Bronchial epithelial cell (primary cell): ENCODE data around the gene CD302. TPM values are rescaled to one million over a fixed set of nuclear protein-coding genes. Genes with fewer than 3 reads are reported as not detected.

ENCODE experiments used
- DNase-seq: peaks from one replicate; pipeline ENCODE4 v3.0.0-alpha.2; 2010; ENCODE audit warnings: low read depth
- FAIRE-seq: peaks from 2 replicates; lab custom pipeline; 2011; peaks lifted over from hg19 to GRCh38; lab: Jason Lieb, UNC
- H3K27me3 ChIP-seq: 2 replicates; pipeline ENCODE4 v1.5.1; 2011; ENCODE audit warnings: low read length; ENCODE audit not compliant: control insufficient read depth, insufficient read depth
- H3K36me3 ChIP-seq: 2 replicates; pipeline ENCODE4 v1.5.1; 2011; ENCODE audit warnings: low read length; ENCODE audit not compliant: control insufficient read depth, insufficient read depth
- H3K4me3 ChIP-seq: 2 replicates; pipeline ENCODE4 v1.5.1; 2011; ENCODE audit warnings: mild to moderate bottlenecking, low read depth, low read length, control low read depth
- CTCF ChIP-seq: IDR thresholded peaks from 2 replicates; pipeline ENCODE4 v1.5.1; 2011; ENCODE audit warnings: mild to moderate bottlenecking, moderate library complexity, low read length, control low read depth, inconsistent platforms; ENCODE audit not compliant: insufficient read depth, severe bottlenecking
- total RNA-seq: library from RNA; depleted of rRNA; stranded (reverse); fragments of >200 nt; gene quantifications from 2 replicates; pipeline ENCODE4 v1.2.1, GENCODE V29; 2014

The CD302 gene
- total RNA-seq, 1 donor from 2014 or later, result 0.26 TPM

GRCh38 chr2:159783556-159783955 is 14.5 kb downstream of the CD302 start:
- DNase-seq, result no peak
- Histone ChIP-seq H3K27me3 (no peaks in the 10 kb centered on the region), H3K4me3 (no peak overlapping the region), H3K36me3 (no peaks in the 10 kb centered on the region)
- no peak for FAIRE-seq
- no peak for TF ChIP-seq CTCF

- no peak for DNase-seq
- H3K36me3 ChIP-seq, result no peaks in the 10 kb centered on the region
- H3K4me3 ChIP-seq, result no peak overlapping the region
- no peaks in the 10 kb centered on the region for H3K27me3 ChIP-seq
- TF ChIP-seq CTCF, result no peak
- no peak for FAIRE-seq
Observed at GRCh38 chr2:159776321-159776720, 21.7 kb downstream of the CD302 start.

DNA sequence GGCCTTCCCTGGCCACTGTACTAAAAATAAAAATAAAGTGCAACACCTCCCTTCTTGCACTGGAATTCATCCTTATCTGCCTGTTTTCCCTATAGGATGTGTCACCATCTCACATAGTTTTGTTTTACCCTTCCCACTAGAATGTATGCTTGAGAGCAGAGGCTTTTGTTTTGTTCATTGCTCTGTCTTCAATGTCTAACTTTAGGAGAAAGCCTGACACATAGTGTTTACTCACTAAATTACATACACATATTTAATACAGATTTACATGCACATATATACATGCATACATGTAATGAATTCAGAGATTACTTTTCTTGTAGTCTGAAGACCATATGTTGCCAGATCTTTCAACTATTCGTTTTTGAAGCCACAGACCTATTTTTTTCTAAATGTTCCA is 23.0 kb downstream of the CD302 start:
- DNase-seq, result no peak
- Histone ChIP-seq H3K36me3 (no peaks in the 10 kb centered on the region), H3K27me3 (no peaks in the 10 kb centered on the region), H3K4me3 (no peak overlapping the region)
- TF ChIP-seq CTCF, result no peak
- no peak for FAIRE-seq

DNA sequence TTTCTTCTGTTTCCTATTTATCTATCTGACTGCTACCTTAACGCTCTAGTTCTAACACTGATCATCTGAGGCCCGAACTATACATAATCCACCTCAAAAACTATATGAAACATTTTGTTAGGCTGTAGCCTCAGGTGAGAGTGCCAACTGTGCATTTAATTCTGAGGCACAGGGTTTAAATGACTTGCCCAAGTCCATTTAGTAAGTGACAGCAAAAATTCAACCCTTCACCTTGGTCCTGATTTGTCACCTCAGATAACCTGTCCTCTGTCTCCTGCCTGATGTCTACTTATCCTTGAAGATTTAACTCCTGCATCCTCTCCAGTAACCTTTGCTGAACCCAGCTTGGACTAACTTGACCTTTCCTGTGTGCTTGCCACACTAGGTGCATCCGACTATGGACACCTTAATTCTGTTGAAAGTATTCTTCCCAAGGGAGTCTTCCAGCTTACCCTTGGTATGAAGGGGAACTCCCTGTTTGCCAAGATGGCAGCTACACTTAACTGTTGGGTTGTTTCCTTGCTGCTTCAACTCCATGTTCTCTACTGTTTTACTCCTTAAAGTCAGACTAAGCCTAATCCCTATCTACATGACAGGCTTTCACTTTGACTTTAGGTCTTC is 23.5 kb downstream of the CD302 start:
- Histone ChIP-seq H3K27me3 (no peaks in the 10 kb centered on the region), H3K4me3 (no peak overlapping the region), H3K36me3 (no peaks in the 10 kb centered on the region)
- no peak for TF ChIP-seq CTCF
- DNase-seq (no peak), FAIRE-seq (no peak)

DNA sequence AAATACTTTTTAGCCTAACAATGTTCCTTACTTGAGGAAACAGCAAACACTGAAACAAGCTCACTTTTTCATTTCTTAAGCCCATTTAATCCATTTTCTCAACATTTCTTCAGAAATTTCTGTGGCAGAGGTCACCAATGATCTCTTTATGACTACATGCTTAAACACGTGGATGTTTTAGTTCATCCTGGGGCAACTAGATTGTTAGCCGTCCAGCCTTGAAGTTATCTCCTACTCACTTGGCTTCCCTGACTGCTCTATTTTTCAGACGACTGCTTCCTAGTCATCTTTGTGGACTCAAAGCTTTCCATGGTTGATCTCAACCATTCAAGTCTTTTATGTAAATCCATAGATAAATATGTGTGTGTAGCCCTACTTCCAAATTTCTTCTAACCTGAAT is 24.1 kb downstream of the CD302 start:
- DNase-seq, result no peak
- H3K36me3 ChIP-seq, result no peaks in the 10 kb centered on the region
- H3K27me3 ChIP-seq, result no peaks in the 10 kb centered on the region
- no peak for TF ChIP-seq CTCF
- no peak for FAIRE-seq
- no peak overlapping the region for H3K4me3 ChIP-seq

DNA sequence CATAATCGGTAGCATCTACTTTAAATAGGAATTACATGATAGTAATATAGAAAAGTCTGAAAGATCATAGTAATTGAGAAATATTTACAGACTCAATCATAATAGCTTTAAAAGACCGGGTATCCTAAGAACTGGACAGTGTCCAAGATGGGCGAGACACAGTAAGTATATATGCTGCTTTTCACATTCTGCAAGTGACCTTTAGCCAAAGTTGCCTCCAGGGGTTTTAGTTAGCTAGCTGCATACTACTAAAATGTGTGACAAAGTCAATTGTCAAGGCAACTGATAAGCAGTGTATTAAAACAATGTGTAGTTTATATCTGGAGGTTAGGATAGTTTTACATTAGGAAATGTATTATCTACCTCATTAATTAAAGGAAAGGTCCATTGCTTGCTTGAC is 24.6 kb downstream of the CD302 start:
- FAIRE-seq, result no peak
- no peak for TF ChIP-seq CTCF
- no peak for DNase-seq
- Histone ChIP-seq H3K27me3 (no peaks in the 10 kb centered on the region), H3K36me3 (no peaks in the 10 kb centered on the region), H3K4me3 (no peak overlapping the region)
